ENCODE data around the gene SCGB2B2. TPM values are rescaled to one million over a fixed set of nuclear protein-coding genes. Genes with fewer than 3 reads are reported as not detected.

Gene SCGB2B2
- total and polyA plus RNA-seq, 7 donors, result 0.49 to 1.7 (median 0.71) TPM; not detected in 2

- intact Hi-C loops (cut with DNase I), result no loop called here
- TF ChIP-seq EP300 (IDR thresholded peaks at IDR 0.05), result no peak
- TF ChIP-seq POLR2A (IDR thresholded peaks at IDR 0.05), result no peak
- TF ChIP-seq POLR2AphosphoS5 (IDR thresholded peaks at IDR 0.05), result no peak
- TF ChIP-seq CTCF (IDR thresholded peaks at IDR 0.05), result no peak
- Histone ChIP-seq H3K4me1 (no peaks in the 10 kb centered on the region), H3K27me3 (no peaks in the 10 kb centered on the region), H3K27ac (no peak overlapping the region), H3K9me3 (peaks cover 0 to 11% (median 0%) of the 10 kb centered on the region in 4 donors), H3K4me3 (no peak overlapping the region), H3K36me3 (no peaks in the 10 kb centered on the region)
- no peak for DNase-seq
- WGBS, 2 donors, result 82 to 88% methylated on average over 2 of the region's 2 CpGs
These were observed 36.3 kb upstream of the SCGB2B2 start for GRCh38 chr19:34713262-34713637.

- Histone ChIP-seq H3K36me3 (no peaks in the 10 kb centered on the region), H3K27ac (no peak overlapping the region), H3K9me3 (peaks cover 0 to 11% (median 0%) of the 10 kb centered on the region in 4 donors), H3K4me3 (no peak overlapping the region), H3K4me1 (no peaks in the 10 kb centered on the region), H3K27me3 (no peaks in the 10 kb centered on the region)
- no peak for DNase-seq
- TF ChIP-seq EP300 (IDR thresholded peaks at IDR 0.05) (no peak), POLR2A (IDR thresholded peaks at IDR 0.05) (no peak), CTCF (IDR thresholded peaks at IDR 0.05) (peak; percentile 51 to 80 (median 64)), POLR2AphosphoS5 (IDR thresholded peaks at IDR 0.05) (no peak)
- intact Hi-C loops (cut with DNase I), result loop anchor here (1.0 kb wide), 2 partner anchors 73 to 211 kb away; no protein-coding TSS in a partner anchor
- WGBS, 2 donors, result 34 to 37% methylated on average over 11 of the region's 11 CpGs
These were observed 35.7 kb upstream of the SCGB2B2 start for GRCh38 chr19:34712395-34713261.

GRCh38 chr19:34711890-34712289, 34.9 kb upstream of the SCGB2B2 start:
- H3K36me3 ChIP-seq, result no peaks in the 10 kb centered on the region
- no peaks in the 10 kb centered on the region for H3K27me3 ChIP-seq
- no peaks in the 10 kb centered on the region for H3K4me1 ChIP-seq
- no peak overlapping the region for H3K27ac ChIP-seq
- 67 to 77% methylated on average over 6 of the region's 6 CpGs for WGBS, 2 donors
- H3K4me3 ChIP-seq, result no peak overlapping the region
- DNase-seq, result no peak
- no peak for TF ChIP-seq POLR2A (IDR thresholded peaks at IDR 0.05)
- TF ChIP-seq CTCF (IDR thresholded peaks at IDR 0.05), result no peak
- H3K9me3 ChIP-seq, result peaks cover 0 to 11% (median 2%) of the 10 kb centered on the region in 4 donors
- intact Hi-C loops (cut with DNase I), result loop anchor here (1.0 kb wide), 2 partner anchors 73 to 211 kb away; no protein-coding TSS in a partner anchor

GRCh38 chr19:34707661-34708060, 30.7 kb upstream of the SCGB2B2 start:
- H3K36me3 ChIP-seq, result no peaks in the 10 kb centered on the region
- no peaks in the 10 kb centered on the region for H3K4me1 ChIP-seq
- WGBS, 2 donors, result 32 to 62% methylated on average over 2 of the region's 2 CpGs
- H3K4me3 ChIP-seq, result no peak overlapping the region
- no peaks in the 10 kb centered on the region for H3K27me3 ChIP-seq
- no peak overlapping the region for H3K27ac ChIP-seq
- intact Hi-C loops (cut with DNase I), result no loop called here
- DNase-seq, result no peak
- TF ChIP-seq POLR2A (IDR thresholded peaks at IDR 0.05) (no peak), CTCF (IDR thresholded peaks at IDR 0.05) (no peak), POLR2AphosphoS5 (IDR thresholded peaks at IDR 0.05) (no peak), EP300 (IDR thresholded peaks at IDR 0.05) (no peak)
- H3K9me3 ChIP-seq, result peaks cover 0 to 5% (median 0%) of the 10 kb centered on the region in 4 donors

Measured in sigmoid colon (tissue), 7 donors.